ENCODE results near the gene FAM83G.
A peak's percentile ranks its signal among the peaks of the same experiment; 100 is the strongest.

GRCh38 chr17:19002805-19003542 lies 1.6 kb downstream of the FAM83G start:
- TF ChIP-seq POLR2A (IDR thresholded peaks at IDR 0.05) (no peak), CTCF (IDR thresholded peaks at IDR 0.05) (no peak), POLR2AphosphoS5 (IDR thresholded peaks at IDR 0.05; ENCODE audit: insufficient read depth in 1 of 2, low read depth in 1 of 2) (peak in 1 of 2 donors; percentile 5)
